HG03045 (cell line): Measurements from ENCODE around the gene ASPSCR1.
"Not testable (repeated sequence)": the region's sequence is repeated elsewhere in the genome, so short reads cannot be mapped to it uniquely, and the experiment has no call there.

Source experiments
- ATAC-seq: cut with Tn5 transposase; IDR thresholded peaks from one replicate; pipeline ENCODE4 v1.9.1; 2021; ENCODE audit warnings: mild to moderate bottlenecking, moderate library complexity; ENCODE audit not compliant: unreplicated experiment

ASPSCR1 gene

DNA sequence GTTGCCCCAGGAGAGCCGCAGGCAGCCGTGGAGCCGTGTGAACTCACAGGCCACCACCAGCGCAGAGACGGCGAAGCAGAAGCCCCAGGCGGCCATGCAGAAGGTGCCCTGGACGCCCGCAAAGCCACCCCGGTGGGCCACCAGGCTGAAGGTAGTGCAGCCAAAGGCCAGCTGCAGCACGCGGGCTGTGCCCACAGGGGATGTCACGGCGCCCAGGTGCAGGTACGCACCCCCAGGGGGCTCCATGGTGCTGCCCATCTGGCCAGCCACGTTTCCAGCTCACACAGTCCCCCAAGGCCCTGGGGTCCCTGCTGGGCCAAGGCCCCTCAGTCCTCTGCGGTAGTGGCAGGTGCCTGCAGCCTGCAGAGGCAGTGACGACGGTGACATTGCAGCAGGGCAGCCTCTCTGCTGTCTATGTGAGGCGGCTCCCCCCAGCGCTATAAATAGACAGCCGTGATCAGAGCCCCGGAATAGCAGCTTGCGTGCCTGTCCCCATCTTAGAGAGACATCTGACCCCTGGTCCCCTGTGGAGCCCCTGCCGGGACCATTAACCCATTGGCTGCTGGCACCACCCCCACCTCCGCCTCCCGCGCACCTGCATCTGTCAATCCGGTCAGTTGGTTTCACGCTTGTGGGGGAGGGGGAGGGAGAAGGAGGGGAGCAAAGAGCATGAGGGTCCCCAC, 35.8 kb upstream of the ASPSCR1 start:
- ATAC-seq: no peak

DNA sequence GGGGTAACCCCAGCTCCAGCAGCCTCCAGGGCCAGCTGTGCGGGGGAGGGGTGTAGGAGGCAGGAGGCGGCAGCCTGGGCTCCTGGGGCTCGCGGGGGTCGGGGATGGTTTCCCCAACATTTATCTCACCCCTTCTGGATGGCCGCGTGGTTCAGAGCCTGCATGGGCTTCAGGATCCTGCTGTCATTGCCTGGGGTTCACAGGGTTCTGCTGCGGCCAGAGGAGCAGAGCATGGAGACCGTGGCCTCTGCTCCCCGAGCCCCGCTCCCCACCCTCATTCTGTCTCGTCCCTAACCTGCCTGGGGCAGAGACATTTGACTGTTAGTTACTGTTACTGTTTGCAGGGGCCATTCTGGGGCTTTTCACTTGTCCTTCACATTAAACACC, 35.3 kb upstream of the ASPSCR1 start:
- no peak for ATAC-seq

DNA sequence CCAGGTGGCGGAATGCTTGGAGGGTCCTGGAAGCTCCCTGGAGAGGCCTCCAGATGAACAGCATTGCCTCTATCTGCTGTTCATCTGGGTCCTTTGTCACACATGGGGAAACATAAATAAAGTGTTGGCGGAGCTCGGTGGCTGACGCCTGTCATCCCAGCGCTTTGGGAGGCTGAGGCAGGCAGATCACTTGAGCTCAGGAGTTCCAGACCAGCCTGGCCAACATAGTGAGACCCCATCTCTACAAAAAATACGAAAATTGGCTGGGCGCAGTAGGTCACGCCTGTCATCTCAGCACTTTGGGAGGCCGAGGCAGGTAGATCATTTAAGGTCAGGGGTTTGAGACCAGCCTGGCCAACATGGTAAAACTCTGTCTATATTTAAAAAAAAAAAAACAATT, 32.6 kb upstream of the ASPSCR1 start:
- ATAC-seq: no peak

DNA sequence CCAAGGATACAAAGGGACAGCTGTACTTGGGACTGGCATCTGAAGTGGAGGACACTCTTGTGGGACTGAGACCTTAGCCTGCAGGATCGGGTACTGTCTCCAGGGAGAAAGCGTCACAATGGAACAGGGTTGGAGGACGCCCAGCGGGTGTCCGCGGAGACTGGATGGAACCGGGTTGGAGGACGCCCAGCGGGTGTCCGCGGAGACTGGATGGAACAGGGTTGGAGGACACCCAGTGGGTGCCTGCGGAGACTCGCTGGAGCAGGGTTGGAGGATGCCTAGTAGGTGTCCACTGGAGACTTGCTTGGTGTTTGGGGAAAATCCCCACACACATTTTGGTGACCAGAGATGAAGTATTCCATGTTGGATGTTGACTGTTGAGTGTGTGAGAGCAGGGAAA, 30.2 kb upstream of the ASPSCR1 start, which contains the start of gene MYADML2:
TSS of gene MYADML2 (minus strand) at position 45 of the 400 bp plus-strand sequence. CDS start 5,492 bp downstream, outside the sequence.
- no peak for ATAC-seq

DNA sequence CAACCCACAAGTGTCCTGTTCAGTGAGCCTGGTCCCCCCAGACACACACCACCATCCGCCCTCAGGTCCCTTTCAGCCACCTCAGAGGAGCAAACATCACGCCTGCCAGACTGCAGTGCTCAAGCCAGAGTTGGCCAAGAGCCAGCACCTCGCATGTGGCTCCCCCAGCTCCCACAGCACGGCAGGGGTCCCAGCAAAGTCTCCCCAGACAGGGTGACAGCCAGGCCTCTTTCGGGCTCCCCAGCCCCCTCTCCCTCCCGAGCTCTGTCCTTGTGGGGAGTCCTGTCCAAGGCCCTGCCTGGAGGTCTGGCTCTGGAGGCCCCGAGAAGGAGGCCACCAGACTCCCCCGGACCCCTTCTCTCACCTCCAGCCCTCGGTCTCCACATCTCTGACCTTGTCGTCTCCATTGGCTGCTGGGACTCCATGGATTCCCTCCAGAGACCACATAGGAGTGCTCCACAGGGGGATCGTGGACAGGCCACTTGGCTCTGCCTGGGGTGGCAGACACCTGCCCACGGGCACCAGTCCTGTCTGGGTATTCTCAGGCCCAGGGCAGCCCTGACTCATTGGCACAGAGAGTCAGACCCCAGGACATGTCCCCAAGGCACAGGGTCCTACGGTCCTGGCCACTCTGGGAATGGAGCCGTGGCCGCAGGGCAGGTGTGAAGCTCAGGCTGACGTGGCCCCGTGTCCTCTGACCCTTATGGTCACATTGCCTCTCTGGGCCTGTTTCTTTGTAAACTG, 28.6 kb upstream of the ASPSCR1 start:
- no peak for ATAC-seq

DNA sequence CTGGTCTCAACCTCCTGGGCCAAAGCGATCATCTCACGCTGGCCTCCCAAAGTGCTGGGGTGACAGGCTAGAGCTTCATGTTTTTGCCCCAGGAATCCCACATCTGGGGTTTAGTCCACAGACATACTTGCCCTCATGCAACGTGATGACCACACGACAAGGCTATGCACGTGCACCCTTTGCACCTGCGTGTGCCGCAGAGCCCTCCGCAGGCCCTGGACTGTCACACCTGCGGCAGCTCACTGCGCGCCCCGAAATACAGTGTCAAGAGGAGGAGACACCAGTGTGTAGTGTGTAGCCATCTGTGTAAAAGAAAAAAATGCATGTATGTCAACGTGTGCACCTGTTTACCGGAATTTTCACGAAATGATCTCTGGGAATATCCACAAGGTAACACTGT, 26.9 kb upstream of the ASPSCR1 start:
- no peak for ATAC-seq

DNA sequence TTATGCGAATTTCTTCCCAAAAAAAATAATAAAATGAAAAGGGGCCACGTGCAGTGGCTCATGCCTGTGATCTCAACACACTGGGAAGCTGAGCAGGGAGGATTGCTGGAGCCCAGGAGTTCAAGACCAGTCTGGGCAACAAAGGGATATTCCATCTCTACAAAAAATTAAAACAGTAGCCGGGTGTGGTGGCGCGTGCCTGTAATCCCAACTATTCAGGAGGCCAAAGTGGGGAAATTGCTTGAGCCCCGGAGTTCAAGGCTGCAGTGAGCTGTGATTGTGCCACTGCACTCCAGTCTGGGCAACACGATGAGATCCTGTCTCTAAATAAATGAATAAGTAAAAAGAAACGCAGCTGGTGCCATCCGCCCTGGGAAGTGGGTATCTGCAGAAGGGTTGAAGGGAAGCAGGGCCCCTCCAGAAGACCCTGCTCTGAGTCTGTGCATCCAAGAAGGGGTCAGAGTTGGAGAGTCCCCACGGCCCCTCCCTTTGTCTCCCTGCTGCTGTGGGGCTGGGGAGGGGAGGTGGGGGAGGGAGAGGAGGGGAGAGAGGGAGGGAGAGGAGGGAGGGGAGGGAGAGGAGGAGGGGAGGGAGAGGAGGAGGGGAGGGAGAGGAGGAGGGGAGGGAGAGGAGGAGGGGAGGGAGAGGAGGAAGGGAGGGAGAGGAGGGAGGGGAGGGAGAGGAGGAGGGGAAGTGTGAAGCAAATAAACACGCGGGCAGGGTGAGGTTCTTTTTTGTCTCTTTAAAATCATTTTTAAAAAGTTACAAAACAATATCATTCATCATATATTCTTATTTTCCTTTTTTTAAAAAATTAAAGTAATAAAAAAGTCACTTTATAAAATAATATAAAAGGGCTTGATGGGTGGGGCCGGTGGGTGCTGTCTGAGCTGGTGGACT, 25.4 kb upstream of the ASPSCR1 start:
- ATAC-seq: no peak

DNA sequence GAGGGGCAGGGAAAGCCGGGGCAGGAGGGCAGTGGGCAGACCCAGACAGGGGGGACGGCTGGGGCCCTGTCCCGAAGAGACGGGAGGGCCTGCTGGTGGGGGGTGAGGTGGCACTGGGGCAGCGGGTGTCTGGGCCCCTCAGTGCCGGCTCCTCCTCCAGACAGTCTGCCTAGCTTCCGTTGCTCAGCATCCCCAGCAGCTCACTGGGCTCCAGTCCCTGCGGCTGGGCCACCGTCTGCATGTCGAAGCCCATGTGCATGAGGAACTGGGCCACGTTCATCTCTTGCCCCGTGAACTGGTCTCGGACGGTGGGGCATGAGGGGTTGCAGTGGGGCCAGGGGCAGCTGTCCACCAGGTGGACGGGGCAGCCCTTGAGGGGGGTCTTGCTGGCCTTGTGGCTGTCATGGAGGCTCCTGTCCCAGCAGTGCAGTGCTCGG, 24.6 kb upstream of the ASPSCR1 start:
- ATAC-seq: no peak

DNA sequence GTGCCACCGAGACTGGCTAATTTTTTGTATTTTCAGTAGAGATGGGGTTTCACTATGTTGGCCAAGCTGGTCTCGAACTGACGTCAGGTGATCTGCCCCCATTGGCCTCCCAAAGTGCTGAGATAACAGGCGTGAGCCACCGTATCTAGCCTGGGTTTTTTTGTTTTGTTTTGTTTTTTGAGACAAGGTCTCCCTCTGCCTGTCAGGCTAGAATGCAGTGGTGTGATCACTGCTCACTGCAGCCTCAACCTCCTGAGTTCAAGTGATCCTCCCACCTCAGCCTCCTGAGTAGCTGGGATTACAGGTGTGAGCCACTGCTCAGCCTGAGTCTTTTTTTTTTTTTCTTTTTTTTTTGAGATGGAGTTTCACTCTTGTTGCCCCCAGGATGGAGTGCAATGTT, 24.0 kb upstream of the ASPSCR1 start:
- ATAC-seq: not testable (repeated sequence)

DNA sequence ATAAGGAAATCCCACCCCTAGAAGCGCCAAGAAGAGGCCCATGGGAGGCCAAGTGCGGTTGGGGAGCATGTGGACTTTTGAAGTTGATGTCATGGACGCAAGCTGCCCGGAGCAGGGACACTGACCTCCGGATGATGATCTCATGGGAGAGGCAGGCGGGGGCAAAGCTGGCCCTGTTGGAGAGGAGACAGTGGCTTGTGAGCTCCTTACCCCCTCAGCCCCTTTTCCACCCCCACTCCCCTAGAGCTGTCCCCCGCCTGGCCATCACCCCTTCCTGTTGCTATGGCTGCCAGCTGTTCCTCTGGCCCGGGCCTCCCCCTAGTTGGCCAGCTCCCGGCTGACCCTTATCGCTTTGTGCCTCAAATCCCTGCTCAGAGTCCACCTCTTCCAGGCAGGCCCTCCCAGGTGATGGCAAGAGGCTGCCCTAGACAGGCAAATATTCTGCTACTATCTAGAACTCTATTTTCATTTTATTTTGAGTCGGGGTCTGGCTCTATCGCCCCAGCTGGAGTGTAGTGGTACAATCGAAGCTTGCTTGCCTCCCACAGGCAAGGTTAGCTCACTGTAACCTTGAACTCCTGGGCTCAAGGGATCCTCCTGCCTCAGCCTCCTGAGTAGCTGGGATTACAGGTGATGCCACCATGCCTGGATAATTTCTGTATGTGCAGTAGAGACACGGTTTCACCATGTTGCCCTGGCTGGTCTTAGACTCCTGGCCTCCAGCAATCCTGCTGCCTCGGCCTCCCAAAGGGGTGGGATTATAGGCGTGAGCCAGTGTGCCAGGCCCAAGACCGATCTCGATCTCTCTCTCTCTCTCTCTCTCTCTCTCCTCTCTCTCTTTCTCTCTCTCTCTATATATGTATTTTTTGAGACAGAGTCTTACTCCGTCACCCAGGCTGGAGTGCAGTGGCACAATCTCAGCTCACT, 23.0 kb upstream of the ASPSCR1 start:
- ATAC-seq: no peak

DNA sequence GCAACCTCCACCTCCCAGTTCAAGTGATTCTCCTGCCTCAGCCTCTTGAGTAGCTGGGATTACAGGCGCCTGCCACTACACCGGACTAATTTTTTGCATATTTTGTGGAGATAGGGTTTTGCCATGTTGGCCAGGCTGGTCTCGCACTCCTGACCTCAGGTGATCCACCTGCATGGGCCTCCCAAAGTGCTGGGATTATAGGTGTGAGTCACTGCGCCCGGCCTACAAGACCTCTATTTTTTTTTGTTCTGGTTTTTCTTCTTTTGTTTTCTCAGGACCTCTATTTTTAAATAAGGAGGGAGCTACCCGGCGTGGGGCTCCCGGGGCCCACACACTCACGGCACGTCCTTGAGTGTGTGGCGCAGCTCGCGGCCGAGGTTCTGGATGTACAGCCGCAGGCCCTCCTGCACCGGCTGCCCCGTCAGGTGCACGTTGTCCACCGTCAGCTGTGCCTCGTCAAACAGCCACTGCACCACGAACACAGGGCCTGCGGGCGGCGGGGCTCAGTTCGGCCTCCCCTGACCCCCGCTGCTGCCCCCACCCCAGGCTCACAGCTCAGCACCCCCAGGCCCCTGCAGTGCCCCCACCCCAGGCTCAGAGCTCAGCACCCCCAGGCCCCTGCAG, 22.3 kb upstream of the ASPSCR1 start:
- ATAC-seq: no peak

DNA sequence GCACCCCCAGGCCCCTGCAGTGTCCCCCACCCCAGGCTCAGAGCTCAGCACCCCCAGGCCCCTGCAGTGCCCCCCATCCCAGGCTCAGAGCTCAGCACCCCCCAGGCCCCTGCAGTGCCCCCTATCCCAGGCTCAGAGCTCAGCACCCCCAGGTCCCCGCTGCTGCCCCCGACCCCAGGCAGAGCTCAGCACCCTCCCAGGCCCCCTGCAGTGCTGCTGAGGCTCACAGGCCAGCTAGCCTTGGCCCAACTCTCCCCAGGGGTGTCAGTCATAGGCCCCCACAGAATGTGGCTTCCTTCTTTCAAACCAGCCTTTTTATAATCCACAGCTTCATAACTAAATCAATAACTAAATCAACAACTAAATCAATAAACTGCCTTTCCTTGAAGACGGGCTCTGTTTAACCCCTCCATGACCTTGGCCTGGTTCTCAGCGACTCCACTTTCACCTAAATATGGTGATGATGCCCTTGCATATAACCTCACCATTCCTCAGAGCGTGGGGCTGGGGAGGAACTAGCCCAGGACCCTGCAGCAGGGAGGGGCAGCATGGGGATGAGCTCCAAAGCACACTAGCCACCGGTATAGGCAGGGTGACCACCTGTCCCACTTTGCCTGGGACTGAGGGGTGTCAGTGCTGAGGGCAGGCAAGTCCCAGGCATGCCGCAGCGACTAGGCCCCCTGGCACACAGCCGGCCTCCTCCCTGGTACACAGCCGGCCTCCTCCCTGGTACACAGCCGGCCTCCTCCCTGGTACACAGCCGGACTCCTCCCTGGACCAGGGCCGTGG, 21.5 kb upstream of the ASPSCR1 start:
- ATAC-seq: no peak

DNA sequence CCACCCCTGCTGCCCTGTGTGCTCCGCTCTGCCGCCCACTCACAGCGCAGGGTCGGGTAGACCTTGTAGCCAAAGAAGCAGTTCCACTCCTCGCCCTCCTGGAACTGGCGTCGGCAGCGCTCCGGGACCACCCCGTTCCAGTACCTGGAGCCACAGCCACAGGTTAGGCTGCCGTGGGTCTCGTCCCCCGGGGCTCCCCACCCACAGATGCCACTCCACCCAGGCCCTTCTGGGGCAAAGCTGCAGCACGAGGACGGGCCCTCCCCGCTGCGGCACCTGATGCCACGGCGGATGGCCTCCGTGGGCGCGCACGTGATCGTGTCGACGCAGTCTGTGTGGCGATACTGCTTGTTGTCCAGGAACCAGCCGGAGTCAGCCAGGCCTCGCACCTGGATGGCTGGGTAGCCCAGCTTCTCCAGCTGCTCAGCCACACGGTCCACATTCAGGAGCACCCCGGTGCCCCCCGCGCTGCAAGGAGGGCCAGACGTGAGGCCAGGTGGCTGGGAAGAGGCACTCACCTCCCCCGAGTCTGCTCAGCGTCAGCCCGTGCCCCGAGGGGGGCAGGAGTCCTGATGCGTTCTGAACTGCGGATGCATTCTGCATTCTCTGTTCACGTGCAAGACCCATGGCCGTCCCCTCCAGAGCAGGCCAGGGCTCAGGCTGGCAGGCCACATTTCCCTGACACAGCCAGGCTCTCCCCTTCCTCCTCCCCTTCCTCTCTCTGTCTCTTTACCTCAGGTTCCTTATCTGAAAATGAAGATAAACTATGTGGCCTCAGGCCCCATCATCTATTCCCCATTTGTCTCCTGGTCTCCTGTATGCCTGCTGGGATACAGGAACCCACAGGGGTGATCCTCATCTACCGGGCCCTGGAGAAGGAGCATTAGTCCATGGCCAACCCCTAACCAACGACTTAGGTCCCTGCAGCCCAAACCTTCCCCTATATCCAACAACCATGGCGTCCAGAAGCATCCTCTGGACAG, 20.5 kb upstream of the ASPSCR1 start:
- ATAC-seq: no peak

DNA sequence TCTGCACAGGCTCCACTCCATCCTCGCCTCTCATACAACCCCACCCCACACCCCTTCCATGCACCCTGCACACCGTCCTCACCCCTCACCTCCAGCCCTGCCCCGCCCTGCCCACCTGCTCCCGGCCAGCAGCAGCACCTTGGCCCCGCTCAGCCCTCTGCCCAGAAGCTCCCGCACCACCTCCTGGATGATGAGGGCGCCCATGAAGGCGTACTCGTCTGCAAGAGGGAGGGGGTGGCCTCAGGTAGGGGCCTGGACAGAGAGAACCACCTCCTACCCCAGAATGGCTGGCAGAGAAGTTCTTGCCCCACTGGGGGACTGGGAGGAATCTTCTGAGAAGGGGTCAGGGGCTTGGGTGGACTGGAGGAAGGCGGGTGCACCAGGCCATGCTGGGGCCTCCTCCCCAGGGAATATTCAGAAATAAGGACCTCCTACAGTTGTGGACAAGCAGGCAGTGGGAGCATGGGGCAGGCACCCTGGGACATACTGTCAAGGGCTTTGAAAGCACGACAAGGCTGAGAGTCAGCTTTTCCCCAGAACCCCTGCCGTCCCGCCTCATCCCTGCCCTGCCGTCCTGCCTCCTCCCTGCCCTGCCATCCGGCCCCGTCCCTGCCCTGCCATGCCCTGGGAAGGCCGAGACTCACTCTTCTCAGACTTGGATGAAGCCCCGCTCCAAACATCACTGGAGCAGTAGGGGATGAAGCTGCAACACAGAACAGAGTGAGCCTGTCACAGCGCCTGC, 19.6 kb upstream of the ASPSCR1 start:
- ATAC-seq: no peak

DNA sequence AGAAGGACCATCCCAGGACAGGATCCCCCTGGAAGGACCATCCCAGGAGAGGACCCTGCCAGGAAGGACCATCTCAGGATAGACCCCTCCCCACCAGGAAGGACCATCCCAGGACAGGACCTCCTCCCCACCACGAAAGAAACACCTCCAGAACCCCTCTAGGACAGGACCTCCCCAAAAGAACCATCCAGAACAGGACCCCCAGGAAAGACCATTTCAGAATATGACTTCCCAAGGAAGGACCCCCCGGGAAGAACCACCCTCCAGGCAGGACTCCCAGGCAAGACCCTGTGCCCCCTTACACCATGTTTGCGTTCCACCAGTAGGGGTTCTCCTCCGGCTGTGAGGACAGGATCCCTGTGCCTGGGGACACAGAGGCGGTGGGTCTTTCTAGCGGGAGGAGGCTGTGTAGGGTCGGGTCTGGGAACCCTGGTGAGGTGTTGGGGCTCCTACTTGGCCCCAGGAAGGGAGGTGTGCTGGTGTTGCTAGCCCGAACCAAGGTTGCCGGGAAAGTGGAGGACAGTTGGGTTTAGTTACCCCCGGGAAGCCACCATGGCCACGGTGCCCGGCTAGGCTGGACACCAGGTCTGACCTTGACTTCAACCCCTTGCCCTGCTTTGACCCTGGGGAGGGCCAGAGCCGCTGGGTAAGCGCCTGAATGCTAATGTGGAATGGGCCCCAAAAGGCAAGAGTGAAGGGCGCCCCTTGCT, 18.6 kb upstream of the ASPSCR1 start:
- no peak for ATAC-seq

DNA sequence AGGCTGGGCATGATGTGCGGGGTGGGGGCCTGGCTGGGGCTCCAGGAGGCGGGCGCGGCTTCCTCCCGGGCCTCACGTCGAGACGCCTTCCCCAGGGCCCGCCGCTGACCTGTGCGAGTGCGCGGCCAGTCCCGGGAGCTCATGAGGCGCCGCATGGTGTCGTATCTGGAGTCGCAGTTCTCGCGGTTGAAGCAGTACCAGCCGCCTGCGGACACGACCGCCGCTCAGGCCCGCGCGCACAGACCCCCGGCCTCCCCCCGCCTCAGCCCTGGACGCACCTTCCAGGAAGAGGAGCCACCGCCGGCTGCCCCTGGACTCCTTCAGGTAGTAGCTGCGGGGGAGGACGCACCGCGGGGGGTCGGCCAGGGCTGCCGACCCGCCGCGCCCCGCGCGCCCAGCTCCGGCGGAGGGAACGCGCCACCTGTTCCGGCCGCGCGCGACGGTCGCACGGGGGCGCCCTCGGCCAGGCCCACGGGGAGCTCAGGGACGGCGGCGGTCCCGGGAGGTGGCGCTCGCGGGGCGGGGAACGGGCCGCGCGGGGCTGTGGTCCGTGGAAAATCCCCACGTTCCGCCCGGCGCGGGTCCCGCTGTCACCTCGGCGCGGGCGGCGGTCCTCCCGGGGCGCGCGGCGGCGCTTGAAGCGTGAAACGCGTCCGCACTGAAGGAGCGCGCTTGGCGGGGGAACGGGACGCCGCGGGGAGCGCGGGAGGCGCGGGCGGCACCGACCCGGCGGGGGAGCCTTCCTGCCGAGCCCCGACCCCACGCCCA, 17.9 kb upstream of the ASPSCR1 start:
- ATAC-seq: peak; percentile 48
